Measurements from ENCODE around the gene NACC1.

Gene NACC1

DNA sequence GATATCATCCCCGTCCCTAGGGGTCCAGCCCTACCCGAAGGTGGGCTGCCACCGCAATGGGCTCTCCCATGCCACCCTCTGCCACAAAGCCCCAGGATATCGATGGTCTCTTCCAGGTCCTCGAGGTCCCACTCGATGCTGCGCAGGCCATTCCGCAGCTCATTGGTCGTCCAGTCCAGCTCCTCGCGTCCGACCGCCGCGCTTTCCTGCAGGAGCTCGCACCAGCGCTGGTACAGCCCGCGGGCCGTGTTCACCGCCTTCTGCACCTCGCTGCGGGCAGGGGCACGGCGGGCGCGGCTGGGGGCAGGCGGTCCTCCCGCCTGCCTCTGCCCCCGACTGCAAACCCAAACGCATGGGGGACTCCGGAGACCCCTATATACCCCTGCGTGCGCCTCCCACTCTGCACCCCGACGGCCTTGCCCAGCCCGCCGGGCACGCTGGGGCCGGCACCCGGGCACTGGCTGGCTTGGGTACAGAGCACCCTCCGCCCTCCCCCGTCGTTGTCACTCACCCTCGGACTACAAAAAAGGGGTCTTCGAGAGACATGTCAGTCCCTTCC is 31.6 kb downstream of the NACC1 start:
- no peak for DNase-seq

DNA sequence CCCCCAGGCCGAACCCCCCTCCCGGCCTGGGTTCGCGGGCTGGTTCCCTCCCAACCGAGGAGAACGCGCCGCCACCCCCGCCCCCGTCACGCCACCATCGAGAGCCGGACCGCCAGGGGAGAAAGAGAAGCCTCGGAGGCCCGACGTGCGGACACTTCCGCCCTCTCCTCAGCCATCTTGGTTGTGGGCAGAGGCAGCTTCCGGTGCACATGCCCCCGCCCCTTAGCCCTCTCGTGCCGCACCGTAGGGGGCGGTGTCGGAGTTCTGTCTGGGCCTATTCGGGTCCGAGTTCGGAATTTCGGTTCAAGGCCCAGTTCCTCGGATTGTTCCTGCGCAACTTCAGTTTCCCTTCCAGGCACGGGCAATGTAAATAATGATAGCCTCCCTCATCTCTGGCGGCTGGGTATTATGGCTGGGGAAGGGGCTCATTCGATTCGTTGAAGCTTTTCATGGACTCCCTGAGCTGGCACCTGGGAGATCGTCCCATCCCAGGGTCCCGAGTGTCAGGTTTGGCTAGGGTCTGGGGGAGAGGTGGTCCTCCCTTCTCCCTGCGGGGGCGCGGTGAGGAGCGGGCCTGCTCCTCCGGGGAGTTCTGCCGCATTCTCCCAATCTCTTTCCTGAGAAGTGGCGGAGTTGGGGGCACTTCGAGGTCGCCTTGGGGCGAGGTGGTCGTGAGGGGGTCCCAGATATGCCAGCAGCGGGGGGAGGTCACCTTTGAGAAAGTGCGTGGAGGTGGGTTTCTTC is 32.3 kb downstream of the NACC1 start, which contains the start of the genes IER2 and STX10:
Gene IER2, plus strand, starts transcription at position 225 of the 744 bp plus-strand sequence. CDS start 2,776 bp downstream, outside the sequence.
Gene STX10, minus strand, starts transcription at position 189 of the 744 bp plus-strand sequence. CDS start 202 bp downstream, outside the sequence.
- peak; percentile 78 for DNase-seq

DNA sequence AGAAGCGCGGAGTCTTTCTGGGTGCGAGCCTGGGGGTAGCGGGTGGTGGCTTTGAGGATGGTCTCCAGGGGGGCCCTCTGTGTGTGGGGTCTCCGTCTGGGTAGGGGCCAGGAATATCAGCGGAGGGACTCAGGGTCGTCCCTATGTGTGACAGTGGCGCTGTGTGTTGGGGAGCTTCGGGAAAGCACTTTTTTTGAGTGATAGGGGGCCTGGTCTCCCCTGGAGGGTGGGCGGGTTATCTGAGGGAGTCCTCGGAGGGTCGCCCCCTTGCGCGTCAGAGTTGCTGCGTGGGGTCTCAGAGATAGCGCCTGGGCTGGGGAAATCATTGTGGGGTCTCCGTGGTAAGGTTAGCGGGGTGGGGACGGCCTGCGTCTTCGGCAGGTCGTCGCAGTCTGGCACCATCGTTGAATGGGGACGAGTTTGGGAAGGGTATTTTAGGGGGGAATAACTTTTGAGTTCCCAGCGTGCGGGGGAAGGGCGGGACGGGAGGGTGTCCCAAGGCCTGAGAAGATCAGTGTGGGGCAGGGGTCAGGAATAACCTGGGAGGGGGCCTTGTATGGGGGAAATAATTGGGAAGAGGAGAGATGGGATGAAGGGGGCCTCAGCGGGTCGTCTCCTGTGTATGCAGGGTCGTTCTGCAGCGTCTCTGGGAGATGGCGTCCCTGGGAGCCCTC is 33.0 kb downstream of the NACC1 start:
- no peak for DNase-seq

DNA sequence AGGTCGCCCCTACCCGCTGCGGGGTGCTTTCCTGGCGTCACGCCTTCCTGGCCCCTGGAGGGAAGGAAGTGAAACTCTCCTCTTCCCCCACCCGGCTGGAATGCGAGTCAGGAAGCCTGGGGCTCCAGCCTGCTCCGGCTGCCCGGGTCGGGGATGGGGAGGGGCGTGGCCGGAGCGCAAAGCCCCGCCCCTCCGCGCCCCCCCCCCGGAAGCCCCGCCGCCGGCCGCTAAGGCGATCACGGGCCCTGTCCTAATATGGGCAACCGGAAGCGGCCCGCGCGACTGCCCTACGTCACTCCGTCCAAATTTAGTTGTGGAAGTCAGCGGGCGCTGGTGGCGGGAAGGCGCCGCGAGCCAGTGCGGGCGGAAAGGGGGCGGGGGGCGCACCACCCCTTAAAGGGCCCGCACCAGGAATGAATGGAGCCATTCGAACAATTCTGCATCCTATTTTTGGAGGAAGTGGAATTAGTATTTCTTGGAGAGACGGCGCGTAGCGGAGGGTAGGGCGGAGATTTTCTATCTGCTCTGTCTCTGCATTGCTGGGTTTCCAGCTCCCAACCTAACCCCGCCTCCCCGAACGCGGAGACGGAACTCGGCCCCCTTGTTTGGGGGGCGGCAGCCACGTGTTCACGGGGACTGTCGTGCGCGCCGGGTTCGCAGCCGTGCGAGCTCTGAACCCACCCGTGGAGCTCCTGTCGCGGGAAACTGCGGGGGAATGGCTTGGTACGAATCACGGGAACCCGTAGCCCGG is 33.7 kb downstream of the NACC1 start:
- DNase-seq: peak; percentile 97

DNA sequence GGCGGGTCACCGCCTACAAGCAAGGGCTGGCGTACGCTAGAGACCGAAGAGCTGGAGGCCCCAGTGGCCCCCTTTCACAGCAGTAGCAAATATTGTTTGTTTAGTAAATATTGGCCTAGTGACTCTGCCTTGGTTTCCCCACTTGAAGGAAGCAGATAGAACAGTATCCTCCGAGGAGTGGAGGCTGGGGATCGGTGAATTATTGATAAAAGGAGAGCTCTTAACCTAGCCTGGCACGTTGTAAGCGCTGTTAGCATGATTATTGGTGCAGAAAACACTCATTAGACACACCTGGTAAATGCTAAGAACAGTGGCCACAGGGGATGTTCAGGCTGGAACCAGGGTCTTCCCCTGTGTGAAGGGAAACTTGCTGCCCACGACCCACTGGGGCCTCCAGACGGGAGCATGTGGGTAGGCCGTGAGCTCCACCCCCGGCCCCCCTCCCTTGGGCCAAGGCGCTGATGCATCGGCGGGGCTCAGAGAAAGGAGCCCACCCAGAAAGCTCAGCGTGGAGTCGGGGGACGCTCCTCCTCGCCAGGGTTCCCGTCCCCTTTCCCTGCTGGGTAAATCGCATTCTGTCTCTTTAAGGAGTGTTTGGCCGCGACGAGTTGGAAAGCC is 34.4 kb downstream of the NACC1 start:
- DNase-seq: no peak

DNA sequence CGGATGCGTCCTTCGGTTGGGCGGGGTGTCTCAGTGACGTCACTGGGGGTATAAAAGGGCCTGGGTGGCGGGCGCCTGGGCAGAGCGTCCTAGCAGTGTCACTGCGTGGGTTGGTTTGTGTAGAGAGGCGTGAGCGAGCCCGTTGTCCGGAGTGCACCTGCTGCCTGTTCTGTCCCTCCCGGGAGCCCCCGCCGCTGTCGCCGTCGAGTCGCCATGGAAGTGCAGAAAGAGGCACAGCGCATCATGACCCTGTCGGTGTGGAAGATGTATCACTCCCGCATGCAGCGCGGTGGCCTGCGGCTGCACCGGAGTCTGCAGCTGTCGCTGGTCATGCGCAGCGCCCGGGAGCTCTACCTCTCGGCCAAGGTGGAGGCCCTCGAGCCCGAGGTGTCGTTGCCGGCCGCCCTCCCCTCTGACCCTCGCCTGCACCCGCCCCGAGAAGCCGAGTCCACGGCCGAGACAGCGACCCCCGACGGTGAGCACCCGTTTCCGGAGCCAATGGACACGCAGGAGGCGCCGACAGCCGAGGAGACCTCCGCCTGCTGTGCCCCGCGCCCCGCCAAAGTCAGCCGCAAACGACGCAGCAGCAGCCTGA is 35.0 kb downstream of the NACC1 start:
- DNase-seq: peak; percentile 74

DNA sequence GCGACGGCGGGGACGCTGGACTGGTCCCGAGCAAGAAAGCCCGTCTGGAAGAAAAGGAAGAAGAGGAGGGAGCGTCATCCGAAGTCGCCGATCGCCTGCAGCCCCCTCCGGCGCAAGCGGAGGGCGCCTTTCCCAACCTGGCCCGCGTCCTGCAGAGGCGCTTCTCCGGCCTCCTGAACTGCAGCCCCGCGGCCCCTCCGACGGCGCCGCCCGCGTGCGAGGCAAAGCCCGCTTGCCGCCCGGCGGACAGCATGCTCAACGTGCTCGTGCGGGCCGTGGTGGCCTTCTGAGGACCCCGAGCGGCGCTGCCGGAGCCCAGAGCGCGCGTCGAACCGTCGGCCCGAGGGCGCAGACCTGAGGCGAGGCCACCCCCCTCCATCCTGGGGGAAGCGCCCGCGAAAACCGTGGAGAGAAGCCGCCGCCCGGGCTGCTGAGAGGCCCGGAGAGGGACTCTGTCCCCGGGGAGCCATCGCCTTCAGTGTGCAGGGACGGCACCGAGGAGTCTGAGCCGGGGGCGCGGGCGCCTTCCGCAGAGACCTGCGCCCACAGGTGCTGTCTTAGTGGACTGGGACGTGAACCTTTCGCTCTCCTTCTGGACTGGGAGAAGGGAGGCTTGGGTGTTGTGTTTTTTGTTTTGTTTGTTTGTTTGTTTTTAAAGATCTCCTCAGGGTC is 35.6 kb downstream of the NACC1 start:
- DNase-seq: no peak

DNA sequence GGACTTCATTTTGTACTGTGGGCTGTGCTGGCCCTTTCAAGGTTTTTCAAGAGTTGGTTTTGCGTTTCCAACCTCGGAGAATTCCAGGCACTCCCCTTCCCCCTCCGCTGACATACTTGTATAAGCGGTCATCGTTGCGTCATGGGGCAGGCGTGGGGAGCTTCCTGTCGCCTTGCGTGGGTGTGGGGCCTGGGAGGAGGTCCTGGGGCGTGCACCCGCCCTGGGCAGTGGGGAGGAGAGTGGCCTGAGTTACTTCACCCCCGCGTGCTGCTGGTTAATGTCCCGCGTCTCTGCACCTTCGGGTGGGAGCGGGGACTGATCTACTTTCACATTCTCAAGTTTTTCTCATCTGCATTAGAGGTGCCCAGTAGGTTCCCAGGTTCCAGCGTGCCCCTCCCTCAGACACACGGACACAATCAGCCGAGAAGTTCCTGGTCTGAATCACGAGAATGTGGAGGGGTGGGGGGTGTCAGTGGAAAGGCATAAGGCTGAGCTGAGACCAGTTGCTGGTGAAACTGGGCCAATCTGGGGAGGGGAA is 36.2 kb downstream of the NACC1 start:
- no peak for DNase-seq

DNA sequence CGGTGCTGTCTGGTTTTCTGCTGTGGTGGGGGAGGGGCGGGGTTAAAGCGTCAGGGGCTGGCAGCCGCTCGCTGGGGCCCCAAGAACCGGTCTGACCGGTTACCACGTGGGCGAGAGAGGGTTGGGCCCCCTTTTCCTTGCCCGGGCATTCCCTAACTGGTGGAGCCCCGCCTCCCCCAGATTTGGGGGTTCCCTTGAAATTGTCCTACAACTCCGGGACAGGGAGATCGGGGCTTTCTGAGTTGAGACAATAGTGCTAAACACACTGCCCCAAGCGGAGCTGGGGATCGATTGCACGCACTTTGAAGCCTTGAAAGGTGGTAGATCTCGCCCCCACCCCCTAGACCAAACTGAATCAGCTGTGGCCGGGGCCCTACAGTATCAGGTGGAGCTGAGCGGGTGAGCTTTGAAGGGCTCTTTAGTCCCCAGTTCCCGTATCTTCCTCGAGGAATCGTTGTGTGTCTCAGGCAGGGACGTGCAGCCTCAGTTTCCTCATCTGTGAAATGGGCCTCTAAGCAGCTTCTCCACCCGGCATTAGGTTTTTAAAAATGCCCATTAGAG is 36.9 kb downstream of the NACC1 start:
- peak; percentile 38 for DNase-seq

DNA sequence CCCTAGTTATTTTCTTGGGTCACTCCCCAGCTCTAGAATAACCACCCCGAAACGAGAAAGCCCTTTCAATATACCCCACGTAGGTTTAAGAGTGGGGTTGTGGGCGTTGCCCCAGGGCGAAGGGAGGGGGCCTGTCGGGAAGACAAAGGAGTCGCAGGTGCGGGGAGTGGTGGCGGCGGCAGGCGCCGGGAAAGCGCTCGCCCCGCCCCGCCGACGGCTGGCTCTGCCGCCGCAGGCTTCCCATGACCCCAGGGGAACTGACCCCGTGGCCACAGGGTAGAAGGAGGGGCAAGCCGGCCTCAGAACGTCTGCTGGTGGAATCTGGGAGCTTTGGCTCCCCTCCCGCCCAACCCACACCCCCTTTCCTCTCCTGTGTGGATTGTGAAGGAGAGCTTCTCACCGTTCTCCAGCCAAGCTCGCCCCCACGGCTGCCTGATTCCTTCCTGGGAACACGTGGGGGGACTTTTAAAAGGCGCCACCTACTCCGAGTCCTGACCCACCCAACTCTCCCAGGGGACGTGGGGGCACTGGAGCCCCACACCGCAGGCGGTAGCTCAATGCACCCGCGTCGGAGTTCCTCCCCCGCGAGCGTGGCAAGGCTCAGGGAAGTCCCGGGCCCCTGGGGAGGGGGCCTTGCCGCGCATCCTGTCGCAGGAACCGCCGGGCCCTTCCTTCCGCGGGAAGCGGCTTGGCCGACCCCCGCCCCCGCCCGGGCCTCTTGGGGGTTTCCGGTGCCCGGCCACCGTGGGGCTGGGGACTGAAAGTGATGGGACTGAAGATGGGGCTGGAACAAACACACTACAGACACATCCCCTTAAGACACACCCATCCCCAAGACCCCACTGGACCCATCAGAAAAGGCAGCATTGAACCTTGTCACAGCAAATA is 37.7 kb downstream of the NACC1 start:
- peak; percentile 77 for DNase-seq

DNA sequence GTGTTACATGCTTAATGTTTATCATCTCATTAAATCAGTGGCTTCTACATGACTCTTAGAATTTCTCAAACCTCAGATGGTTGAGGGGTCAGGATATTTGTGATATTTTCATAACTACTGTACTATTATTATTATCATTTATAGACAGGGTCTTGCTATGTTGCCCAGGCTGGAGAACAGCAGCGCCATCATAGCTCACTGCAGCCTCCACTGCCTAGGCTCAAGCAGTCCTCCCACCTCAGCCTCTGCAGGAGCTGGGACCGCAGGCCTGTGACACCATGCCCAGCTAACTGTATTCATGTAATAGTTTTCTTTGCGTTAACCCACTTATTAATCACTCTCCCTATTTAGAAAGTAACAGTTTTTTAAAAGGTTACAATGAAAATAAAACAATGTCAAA is 41.6 kb downstream of the NACC1 start:
- DNase-seq: no peak

DNA sequence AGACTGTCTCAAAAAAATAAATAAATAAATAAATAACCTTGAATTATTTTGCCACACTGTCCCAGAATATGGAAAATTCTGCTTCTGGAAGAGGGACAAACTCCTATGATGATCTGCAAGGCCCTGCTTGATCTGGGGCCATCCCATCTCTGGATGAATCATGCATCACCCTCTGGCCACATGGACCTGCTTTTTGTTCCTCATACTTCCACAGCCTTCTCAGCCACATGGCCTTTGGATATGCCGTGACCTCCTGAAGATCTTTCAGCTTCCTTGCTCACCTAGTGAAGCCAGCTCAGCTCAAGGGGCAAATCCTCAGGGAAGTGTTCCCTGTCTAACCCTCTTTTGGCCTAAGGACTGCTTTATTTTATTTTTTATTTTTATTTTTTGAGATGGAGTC is 42.5 kb downstream of the NACC1 start:
- DNase-seq: no peak

DNA sequence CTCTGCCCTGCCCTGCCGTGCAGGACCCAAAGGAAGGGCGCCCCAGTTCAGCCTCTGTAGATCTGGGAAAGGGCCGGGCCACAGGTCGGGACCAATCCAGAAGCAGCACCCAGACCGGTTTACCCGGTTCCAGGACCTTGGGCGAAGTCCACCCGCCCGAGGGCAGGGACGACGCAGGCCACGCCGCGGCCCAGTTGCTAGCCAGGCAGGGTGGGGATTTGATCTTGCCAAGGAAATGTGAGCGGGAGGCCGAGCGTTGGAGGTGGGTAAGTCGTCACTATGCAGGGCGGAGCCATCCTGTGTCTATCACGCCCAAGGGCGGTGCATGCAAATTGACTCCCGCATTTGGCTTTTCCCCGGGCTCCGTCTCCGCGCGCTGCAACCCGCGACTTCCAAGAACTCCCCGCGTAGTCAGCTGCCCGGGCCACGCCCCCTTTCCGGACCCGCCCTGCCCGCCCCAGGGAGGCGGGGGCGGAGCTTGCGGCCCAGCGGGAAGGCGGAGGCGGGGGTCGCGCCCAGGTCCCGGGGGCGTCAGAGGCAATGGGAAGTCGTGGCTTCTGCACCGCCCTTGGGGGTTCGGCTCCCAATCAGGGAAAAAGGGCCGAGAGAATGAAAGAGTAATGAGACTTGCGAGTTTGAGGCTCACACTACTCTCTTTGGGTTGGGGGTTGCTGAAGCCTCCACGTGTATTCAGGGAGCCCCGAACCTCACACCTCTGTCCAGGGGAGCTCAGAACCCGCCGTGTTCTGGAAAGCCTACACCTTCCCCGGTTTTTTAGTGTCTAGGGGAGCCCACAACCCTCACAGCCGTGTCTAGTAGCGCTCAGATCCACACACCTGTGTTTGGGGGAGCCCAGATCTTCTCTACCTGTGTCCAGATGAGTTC is 44.9 kb downstream of the NACC1 start:
- peak; percentile 61 for DNase-seq

DNA sequence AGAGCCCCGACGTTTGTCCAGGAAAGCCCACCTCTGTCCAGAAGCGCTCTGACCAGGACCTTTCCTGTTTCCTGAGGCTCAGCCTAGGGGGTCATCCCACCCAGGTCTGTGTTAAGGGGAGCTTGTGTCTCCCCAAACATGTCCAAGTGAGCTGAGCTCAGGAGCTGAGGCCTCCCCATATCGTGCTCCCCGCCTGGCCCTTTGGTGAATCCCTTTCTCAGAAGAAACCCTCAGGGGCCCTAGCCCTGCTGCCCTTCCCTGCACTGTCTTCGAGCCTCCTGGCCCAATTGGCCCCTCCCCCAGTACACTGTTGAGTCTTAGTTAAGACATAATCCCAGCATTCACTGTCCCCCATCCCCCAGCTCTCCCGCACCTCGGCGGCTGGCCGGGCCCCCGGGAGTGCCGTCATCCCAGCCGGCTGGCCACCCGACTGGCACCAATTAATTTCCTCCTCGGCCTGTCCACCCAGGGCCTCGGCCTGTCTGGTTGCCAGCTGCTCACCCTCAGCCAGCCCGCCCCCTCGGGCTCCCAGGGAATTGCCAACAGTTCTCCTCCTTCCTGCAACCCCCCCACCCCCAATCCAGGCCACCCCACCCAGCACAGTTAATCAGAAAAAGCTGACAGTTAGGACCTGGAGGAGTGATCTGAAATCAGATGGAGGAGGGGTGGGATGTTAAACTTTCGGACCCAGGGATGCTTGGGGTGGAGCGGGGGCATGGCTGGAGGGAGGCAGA is 45.7 kb downstream of the NACC1 start:
- no peak for DNase-seq

DNA sequence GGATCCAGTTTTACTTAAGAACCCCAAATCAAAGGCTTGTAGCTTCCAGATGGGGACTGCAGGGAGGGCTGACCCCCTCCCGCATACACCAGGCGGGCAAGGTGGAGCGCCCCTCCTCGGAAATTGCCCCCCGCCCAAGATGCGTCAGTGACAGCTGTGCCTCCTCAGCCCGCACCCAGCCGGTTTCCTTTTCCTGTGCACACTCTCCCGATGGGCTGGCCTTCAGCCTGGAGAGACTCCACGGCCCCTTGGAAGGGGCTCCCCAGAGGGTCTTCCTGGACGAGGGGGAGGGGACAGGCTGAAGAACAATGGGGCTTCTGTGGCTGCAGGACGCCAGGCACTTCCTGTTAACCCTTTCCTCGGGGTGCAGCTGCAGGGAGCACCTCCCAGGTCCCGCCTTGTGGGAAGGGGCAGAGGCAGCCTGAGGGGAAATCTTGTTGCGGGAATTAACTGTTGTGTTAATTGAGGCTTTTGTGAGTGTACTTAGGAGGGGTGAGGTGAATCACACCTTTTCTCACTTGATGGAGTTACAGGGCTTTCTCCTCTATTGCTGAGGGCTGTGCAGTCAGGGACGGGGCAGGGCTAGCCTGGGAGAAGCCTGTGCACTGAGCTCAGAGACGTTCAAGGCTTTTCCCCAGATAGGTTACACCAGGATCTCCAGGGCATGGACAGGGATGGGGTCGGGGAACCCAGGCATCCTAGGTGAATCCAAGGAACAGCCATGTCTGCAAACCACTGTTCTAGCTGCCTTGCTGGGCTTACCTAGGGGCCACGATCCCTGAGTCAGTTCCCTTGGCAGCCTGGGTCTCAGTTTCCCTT is 46.5 kb downstream of the NACC1 start:
- peak; percentile 31 for DNase-seq

DNA sequence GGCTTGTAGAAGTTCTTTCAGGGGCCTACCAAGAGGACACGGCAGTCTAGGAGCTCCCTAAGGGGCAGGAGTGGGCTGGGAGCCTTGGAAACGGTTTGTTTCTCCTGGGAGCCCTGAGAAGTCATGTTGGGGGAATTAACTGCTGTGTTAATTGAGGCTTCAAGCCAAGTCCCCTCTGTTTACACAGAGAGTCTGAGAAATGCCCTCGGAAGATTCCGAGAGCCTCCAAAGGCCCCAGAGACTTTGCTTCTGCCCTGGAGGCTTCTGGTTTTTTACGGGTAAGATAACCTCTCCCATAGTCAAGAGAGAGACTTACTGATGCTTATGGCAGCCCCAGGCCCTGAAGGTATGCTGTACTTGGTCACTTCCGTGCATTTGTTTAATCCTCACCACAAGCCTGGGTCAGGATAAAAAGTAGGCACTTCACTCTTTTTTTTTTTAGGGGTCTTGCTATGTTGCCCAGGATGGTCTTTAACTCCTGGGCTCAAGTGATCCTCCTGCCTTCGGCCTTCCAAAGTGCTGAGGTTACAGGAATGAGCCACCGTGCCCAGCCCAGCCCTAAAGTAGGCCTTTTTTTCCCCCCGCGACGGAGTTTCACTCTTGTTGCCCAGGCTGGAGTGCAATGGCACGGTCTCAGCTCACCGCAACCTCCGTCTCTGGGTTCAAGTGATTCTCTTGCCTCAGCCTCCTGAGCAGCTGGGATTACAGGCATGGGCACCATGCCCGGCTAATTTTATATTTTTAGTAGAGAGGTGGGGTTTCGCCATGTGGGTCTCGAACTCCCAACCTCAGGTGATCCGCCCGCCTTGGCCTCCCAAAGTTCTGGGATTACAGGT is 47.3 kb downstream of the NACC1 start:
- no peak for DNase-seq

All from activated gamma-delta T cell (primary cell).